NCI-H526 (cell line): ENCODE data around the gene PFDN5.
A peak's percentile ranks its signal among the peaks of the same experiment; 100 is the strongest.
"Not testable (repeated sequence)": the region's sequence is repeated elsewhere in the genome, so short reads cannot be mapped to it uniquely, and the experiment has no call there.

Source experiments
- DNase-seq, 2 experiments: peaks; one replicate each; lab custom pipeline; 2025; lab: John Stamatoyannopoulos, UW

The PFDN5 gene

DNA sequence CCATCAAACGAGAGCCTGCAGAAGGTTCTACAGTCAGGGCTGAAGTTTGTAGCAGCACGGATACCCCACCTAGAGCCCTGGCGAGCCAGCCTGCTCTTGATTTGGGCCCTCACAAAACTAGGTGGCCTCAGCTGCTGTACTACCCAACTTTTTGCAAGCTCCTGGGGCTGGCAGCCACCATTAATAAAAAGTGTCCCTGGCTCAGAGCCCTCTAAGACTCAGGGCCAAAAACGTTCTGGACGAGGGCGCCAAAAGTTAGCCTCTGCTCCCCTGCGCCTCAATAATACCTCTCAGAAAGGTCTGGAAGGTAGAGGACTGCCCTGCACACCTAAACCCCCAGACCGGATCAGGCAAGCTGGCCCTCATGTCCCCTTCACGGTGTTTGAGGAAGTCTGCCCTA lies 8.9 kb upstream of the PFDN5 start:
- no peak for DNase-seq

DNA sequence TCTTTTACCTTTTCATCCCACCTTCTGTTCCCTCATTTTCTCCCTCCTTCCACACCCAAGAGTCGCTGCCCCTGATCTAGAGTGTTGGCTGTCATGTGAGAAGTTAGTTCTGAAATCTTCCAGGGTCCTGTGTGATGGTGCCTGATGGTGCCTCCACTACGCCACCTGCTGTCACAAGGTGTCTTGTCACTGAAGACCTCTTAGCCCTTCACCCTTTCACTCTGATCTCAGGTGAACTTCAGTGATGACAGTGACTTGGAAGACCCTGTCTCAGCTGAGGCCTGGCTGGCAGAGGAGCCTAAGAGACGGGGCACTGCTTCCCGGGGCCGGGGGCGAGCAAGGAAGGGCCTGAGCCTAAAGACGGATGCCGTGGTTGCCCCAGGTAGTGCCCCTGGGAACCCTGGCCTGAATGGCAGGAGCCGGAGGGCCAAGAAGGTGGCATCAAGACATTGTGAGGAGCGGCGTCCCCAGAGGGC lies 7.6 kb upstream of the PFDN5 start:
- DNase-seq: peak in 1 of 2 experiments; percentile 65

DNA sequence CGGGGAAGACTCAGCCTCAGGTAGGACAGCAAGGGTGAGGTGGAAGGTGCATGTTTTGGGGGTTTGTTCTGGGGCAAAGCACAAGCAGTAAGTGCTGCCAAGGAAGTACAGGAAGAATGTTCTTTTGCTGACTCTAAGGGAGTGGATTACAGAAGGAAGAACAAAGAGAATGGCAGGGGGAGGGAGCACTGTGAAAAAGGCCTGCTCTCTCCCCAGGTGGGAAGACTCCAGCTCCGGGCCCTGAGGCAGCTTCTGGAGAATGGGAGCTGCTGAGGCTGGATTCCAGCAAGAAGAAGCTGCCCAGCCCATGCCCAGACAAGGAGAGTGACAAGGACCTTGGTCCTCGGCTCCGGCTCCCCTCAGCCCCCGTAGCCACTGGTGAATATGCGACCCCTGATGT lies 7.0 kb upstream of the PFDN5 start:
- no peak for DNase-seq

DNA sequence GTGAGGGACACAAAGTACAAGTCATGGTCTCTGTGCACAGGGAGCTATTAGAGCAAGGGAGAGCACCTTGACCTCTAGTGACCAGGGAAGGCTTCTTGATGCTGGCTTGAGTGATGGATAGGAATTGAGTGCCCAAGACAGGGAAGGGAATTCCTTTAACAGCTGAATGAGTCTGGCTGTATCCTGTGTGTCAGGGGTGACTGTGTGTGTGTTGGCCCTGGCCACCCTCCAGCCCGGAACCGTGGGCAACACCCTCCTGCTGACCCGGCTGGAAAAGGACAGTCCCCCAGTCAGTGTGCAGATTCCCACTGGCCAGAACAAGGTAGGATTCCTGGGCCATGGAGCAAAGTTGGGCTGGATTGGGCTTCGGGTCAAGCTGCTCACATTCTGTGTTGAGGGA lies 5.5 kb upstream of the PFDN5 start:
- no peak for DNase-seq

DNA sequence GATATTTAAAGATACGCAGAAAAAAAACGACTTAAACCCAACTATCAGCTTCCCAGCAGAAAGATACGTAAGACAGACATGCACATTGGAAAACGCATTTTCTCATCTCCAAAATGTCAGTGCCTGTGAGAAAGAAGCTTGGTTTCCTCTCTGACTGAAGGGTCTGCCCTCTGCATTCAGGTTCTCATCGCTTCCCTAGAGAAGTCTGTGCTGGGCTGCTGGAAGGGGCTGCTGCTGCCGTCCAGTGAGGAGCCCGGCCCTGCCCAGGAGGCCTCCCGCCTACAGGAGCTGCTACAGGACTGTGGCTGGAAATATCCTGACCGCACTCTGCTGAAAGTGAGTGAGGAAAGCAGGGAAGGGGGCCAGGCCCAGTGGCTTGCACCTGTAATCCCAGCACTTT lies 4.7 kb upstream of the PFDN5 start:
- DNase-seq: no peak

DNA sequence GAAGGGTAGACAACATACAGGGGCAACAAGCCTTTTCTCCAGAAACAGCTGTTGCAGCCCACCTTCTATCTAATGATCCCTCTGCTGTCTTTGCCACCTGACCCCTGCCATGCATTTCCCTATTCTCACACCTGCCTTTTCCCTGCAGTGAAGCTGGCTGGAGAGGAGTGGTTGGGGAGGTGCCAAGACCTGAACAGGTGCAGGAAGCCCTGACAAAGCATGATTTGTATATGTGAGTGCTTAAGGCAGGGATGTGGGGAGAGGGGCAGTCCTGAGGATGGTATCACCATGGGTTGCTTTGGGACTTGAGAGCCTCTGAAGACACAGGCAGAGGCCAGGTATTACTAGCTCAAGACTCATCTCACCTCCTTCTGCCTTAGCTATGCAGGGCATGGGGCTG lies 2.9 kb upstream of the PFDN5 start:
- DNase-seq: peak; percentile 28 to 48

DNA sequence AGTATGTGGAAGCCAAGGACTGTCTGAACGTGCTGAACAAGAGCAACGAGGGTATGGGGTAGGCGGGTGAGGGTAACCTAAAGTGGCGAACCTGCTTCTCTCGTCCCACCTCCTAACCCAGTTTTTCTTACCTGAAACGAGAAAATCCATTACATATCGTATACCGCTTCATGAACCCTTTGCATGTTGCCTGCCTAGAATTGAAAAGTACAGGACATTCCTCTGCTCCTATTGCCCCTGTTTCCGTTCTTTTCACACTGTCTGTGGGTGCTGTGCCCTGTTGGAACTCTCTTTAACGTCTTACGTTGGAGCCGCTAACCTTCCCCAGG lies 513 bp downstream of the PFDN5 start:
- DNase-seq: no peak

DNA sequence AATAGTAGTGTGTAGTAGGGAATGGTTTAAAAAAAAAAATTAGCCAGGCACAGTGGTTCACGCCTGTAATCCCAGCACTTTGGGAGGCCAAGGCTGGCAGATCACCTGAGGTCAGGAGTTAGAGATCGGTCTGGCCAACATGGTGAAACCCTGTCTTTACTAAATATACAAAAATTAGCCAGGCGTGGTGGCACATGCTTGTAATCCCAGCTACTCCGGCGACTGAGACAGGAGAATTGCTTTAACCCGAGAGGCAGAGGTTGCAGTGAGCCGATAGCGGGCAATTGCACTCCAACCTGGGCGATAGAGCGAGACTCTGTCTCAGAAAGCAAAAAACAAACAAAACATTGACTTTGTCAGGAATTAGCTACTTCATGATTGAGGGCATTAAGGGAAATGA lies 1.8 kb downstream of the PFDN5 start:
- DNase-seq: not testable (repeated sequence)

DNA sequence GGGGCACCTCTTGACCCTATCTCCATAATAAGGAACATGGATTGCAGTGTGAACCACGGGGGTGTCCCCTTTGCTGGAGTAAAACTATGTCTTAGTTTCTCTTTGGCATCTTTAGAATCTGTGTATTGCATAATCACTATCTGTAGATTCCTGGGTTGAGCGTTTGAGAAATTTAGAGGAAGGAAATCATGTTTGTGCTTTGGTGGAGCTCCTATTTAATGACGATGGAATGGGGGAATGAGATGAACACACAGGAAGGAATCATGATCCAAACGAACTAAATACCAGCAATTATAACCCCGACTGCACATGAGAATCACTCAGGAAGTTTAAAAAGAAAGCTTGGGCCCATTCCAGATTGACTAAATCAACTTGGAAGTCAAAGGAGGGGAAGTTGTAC lies 2.8 kb downstream of the PFDN5 start:
- no peak for DNase-seq

DNA sequence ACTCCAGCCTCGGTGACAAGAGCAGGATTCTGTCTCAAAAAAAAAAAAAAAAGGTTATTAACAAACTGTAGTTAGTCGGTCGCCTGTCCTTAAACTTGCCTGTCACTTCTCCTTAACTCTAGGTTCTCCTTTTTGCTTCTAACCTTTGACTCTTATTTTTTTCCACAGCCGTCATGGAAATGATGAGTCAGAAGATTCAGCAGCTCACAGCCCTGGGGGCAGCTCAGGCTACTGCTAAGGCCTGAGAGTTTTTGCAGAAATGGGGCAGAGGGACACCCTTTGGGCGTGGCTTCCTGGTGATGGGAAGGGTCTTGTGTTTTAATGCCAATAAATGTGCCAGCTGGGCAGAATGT lies 3.7 kb downstream of the PFDN5 start:
- DNase-seq: no peak

DNA sequence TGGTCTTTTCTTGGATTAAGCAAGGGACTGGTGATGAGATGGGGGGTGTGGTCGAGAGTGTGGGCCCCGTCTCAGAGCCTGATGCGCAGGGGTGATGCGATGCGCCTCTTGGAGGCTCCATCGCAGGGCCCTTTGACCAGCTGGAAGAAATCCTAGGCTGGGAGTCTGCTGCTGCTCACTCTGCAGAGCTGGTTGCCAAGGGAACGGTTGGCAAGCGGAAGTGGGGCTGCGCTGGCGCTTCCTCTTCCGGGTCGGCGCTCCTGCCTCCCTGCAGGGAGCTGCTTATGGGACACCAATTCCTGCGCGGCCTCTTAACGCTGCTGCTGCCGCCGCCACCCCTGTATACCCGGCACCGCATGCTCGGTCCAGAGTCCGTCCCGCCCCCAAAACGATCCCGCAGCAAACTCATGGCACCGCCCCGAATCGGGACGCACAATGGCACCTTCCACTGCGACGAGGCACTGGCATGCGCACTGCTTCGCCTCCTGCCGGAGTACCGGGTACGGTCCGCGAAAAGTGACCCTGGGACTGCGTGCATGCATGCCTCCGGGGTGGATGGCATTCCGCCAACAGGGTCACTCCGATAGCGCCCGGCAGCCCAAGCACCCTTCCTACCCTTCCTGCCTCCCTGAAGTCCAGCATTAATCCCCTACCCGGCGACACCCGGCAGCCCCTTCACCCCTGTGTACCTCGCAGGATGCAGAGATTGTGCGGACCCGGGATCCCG lies 4.3 kb downstream of the PFDN5 start, which contains the start of gene MYG1:
TSS of gene MYG1 (plus strand) at position 242 of the 727 bp plus-strand sequence. CDS start at position 285, 43 bp downstream.
- DNase-seq: peak; percentile 85 to 94

DNA sequence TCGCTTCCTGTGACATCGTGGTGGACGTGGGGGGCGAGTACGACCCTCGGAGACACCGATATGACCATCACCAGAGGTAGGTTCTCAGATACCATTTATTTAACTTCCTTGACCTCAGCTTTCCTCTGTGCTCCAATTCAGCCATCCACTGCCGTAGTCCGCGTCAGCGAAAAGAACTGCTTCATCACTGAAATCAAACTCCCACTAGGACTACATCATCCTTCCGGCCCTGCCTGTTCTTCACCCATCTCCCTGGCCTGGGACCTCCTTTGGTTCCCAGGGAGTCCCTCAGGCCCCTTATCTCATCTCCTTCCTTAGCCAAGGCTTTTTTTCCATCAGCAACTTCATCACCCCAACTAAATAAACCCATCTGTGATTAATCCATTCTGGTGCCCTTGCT lies 4.8 kb downstream of the PFDN5 start:
- DNase-seq: no peak

DNA sequence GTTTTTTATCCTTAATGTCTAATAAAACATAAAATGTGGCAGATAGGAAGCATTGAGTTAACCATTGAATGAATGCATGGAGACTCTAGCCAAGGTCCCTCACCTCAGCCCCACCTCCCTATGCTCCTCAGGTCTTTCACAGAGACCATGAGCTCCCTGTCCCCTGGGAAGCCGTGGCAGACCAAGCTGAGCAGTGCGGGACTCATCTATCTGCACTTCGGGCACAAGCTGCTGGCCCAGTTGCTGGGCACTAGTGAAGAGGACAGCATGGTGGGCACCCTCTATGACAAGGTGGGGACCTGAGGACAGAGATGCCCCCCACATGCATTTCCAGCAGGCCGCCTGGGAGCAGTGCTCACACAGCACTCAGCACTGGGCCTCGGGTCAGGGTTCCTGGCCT lies 7.6 kb downstream of the PFDN5 start:
- DNase-seq: no peak

DNA sequence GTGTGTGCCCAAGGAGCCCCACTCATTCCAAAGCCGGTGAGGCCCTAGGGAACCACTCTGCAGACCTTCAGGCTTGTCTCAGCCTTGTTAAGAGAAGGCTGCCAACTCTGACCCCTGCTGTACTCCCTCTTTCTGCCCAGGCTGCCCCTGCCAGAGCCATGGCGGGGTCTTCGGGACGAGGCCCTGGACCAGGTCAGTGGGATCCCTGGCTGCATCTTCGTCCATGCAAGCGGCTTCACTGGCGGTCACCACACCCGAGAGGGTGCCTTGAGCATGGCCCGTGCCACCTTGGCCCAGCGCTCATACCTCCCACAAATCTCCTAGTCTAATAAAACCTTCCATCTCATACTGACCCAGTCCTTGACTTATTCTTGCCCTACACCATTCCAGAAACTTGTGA lies 11.5 kb downstream of the PFDN5 start:
- no peak for DNase-seq

DNA sequence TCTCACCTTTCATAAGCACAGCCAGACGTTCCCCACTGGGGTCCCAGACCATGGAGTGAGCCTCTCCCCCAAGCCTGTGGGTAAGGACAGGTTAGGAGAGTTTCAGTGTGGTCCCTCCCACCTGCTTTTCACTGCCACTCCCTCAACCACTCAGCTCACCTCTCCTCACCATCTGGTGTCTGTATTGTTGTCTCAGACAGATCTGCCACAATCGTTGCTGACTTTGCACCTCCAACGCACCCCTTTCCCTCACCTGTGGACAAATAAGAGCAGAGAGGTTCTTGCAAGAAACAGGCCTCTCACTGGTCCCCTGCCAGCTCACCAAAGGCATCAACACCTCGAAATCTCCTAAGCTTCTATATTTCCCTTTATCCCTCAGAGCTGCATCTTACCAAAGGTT lies 12.9 kb downstream of the PFDN5 start:
- no peak for DNase-seq

DNA sequence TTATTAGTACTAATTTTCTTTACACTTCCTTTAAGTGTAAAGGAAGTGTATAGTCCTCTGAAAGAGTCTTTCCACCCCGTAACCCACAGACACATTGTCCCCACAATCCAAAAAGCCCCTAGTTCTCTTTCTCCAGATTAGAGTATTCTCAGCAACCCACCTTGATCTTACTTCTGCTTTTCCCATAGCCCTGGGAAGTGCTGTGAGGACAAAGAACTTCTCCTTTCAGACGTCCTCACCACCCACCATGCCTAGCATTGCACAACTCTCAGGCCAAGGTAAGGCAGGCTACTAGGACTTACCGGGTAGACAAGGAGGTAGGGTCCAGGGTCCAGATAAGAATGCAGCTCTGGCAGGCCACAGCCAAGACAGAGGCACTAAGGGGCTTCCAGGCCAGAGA lies 18.7 kb downstream of the PFDN5 start:
- DNase-seq: no peak

DNA sequence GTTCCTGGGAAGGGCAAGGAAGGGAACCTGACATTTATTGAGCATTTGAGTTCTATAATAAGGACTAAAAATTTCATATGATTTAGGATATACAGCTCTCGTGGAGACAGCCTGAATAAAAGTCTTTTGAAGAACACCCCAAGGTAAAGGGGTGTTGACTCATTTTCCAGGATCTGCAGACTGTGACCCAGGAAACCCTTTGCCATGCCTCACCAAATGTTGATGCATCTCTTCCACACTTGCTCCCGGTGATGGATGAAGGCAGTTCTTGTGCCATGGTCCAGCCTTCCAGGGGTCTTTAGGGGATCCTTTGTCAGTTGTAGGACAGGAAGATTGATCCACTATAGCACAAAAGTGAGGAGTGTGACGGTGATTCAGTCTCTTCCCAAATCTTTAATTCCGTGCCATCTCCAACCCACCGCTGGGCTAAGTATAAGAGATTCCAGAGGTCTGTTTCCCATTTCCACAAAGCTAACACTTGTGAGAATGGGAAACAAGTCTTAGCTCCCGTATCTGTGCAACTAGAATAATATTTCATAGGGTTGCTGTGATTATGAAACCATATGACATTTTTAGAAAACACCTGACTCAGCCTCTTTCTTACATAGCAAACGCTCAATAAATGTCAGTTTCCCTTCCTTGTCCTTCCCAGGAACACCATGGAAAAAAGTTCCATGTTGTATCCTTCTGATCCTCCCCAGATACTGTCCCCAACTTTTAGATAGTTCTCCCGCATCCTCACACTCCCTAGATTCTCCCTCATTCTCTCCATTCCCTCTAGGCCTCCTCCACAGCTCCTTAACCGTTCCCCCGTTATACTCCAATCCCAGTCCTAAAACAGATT lies 25.2 kb downstream of the PFDN5 start:
- DNase-seq: no peak

DNA sequence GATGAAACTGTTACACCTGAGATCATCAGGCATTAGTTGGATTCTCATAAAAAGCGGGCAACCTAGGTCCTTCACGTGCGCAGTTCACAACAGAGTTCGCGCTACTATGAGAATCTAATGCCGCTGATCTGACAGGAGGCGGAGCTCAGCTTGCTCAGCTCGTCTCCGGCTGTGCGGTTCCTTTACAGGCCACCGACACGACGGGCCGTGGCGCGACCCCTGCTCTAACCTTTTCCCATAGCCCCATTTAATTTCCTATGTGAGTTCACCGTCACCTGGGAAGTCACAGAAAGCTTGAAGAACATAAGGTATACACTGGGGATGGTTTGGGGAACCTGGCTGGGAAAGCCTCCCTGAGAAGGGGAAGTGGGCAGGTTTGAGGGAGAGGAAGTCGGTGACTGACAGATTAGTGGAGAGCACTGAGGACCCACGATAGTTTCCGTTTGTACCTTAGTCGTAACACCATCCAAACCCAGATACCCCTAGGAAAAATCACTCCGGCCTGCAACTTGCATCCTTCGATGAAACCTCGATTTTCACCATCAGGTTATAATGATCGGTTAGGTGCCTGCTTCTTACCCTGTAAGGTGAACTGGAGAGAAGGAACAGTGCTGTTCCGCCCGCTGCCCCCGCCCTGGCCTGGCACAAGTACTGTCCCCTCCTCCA lies 28.9 kb downstream of the PFDN5 start:
- peak in 1 of 2 experiments; percentile 36 for DNase-seq

DNA sequence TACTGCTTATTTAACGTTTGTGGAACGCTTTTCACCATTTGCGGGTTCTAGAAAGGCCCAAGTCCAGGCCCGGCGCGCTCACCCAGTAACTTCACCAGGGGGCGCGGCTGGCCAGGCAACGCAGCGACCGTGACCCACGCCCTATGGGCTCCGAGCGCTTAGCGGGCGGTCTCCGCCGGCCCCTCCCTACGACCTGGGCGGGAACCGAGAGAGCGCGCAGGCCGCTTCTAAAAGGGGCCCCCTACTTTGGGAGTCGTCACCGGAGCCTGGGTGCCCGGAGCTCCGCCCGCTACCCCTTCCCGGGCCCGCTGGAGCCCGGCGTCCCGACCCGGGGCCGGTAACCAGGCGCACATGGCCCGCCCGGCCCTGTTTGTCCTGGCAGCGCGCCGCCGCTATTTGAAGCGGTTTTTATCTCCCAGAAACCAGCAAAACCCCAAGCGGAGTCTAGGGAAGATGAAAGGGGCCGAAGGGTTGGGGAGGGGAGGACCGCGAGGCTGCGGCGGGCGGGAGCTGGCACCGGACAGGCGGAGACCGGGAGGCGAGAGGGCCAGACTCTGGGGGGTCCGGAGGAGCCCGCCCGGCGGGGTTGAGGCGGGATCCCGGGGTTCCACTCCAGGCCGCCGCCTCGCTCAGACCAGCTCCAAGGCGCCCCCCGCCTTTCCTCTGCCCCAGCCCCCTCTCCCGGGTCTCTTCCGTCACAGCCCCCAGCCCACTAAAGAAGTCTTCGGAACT lies 29.6 kb downstream of the PFDN5 start:
- peak; percentile 71 to 92 for DNase-seq

DNA sequence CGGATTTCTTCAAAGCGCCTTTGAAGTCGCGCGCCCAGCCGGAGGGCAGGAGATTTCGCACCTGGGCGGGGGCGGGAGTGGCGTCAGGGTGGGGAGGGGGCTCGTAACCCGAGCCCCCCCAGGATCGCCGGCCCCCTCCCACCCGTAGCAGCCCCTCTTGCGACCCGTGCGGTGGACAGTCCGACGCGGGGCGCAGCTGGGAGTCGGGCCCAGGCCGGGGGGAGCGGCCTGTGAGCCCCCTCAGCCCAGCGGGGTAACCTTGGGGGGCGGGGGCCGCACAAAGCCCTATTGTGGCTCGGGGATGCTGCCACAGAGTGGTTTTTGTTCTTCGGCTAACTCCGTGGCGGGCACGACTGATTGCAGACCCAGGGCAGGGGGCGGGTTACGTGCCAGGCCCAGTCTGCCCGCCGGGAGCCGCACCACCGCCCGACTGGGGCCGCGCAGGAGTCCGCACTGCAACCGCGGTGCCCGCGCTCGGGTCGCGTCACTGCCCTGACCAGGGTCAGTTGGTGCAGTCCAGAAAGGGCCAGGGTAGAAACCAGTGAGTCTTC lies 30.2 kb downstream of the PFDN5 start:
- DNase-seq: peak in 1 of 2 experiments; percentile 48

DNA sequence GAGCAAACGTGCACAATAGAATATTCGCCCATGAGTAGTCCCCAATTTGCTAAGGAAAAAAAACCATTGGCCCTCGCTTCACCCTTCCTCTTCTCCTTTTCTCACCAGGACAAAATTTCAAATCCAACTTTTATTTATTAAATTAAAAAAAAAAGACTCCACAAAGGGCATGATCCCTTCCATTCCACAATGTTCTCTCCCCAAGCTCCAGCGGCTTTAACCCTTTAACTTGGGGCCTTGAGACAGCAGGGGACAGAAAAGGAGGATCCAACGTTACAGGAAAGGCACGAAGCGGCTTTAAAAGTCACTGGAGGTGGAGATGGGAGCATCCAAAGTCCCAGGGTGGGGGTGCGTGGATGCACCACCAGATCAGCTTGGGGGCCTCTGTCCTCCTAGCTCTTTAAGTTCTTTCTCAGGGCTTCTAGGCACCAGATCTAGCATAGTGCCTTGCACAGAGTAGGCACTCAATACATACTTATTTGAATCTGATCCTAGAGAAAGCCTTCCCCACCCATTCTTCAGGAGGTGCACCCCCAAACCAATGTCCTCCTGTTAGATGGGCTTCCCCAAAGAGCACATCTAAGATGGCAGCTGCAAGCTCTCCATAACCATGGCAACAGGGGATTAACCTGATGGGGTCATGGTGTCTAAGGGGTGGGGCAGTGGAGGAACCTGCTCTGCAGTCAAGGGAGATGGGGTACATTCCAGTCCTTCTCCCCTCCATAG lies 31.3 kb downstream of the PFDN5 start:
- no peak for DNase-seq
